ENCODE measurements around the gene RALGPS2.

DNA sequence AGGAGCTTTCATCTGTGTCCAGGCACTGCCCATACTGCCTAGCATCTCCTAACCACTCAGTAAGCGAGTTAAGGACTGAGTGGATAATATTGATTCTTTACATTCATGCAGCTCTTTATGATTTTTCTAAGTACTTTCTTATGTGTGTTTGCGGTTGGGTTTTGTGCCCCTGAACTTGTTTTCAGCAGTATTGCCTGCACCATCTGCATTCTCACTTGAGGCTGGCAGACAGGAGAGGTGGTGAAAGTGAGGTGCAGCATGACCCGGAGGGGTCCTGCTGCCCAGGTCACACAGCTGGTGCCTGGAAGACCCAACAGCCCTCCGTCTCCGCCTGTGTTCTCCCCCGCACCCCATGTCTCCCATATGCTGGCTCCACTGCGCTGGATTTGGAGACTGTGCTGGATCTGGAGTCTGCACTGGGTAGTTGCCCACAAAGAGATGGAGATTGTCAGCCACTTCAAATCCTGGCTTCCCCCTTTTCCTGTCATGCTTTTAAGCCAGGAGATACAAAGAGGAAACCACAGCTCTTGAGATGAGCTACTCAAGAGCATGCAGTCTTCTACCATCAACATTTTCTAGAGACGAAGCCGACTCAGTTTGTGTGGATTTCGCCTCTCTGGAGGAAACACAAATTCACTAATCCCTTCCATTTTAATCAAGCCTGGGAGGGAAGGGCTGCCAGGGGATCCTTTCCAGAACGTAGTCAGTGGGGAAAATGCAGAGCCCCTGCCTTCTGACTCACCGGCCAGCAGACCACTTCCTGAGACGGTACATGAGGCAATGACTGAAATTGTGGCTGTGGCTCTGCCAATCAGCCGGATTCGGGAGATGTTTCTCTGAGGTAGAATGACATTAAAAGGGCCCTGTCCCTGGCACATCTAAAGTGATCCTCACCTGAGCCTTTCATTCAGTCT lies 217.5 kb downstream of the RALGPS2 start:
- TF ChIP-seq, protein P1, sequence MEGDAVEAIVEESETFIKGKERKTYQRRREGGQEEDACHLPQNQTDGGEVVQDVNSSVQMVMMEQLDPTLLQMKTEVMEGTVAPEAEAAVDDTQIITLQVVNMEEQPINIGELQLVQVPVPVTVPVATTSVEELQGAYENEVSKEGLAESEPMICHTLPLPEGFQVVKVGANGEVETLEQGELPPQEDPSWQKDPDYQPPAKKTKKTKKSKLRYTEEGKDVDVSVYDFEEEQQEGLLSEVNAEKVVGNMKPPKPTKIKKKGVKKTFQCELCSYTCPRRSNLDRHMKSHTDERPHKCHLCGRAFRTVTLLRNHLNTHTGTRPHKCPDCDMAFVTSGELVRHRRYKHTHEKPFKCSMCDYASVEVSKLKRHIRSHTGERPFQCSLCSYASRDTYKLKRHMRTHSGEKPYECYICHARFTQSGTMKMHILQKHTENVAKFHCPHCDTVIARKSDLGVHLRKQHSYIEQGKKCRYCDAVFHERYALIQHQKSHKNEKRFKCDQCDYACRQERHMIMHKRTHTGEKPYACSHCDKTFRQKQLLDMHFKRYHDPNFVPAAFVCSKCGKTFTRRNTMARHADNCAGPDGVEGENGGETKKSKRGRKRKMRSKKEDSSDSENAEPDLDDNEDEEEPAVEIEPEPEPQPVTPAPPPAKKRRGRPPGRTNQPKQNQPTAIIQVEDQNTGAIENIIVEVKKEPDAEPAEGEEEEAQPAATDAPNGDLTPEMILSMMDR (IDR thresholded peaks at IDR 0.05), result no peak
- TF ChIP-seq POLR2AphosphoS5 (IDR thresholded peaks at IDR 0.05), result no peak
